ENCODE results near the gene FADS1.

Gene FADS1

GRCh38 chr11:61780581-61781162 is 36.1 kb downstream of the FADS1 start:
- no peak for TF ChIP-seq CTCF (IDR thresholded peaks at IDR 0.05; ENCODE audit: low read depth, low read length, missing control alignments)
- H3K4me3 ChIP-seq (ENCODE audit: low read depth, low read length), result no peak overlapping the region
- no peak for DNase-seq (ENCODE audit: low read depth)

- TF ChIP-seq CTCF (IDR thresholded peaks at IDR 0.05; ENCODE audit: low read depth, low read length, missing control alignments), result no peak
- H3K4me3 ChIP-seq (ENCODE audit: low read depth, low read length), result no peak overlapping the region
- no peak for DNase-seq (ENCODE audit: low read depth)
Measured at GRCh38 chr11:61779666-61780525, 36.9 kb downstream of the FADS1 start.

GRCh38 chr11:61778920-61779650 is 37.7 kb downstream of the FADS1 start:
- H3K4me3 ChIP-seq (ENCODE audit: low read depth, low read length), result no peak overlapping the region
- no peak for DNase-seq (ENCODE audit: low read depth)
- TF ChIP-seq CTCF (IDR thresholded peaks at IDR 0.05; ENCODE audit: low read depth, low read length, missing control alignments), result no peak

- peak; percentile 3 for TF ChIP-seq CTCF (IDR thresholded peaks at IDR 0.05; ENCODE audit: low read depth, low read length, missing control alignments)
- DNase-seq (ENCODE audit: low read depth), result no peak
- no peak overlapping the region for H3K4me3 ChIP-seq (ENCODE audit: low read depth, low read length)
Measured at GRCh38 chr11:61778357-61778886, 38.4 kb downstream of the FADS1 start.

GRCh38 chr11:61777234-61778090 is 39.3 kb downstream of the FADS1 start:
- peak overlapping the region; percentile 32 for H3K4me3 ChIP-seq (ENCODE audit: low read depth, low read length)
- TF ChIP-seq CTCF (IDR thresholded peaks at IDR 0.05; ENCODE audit: low read depth, low read length, missing control alignments), result peak; percentile 1
- no peak for DNase-seq (ENCODE audit: low read depth)

GRCh38 chr11:61776561-61777075 is 40.2 kb downstream of the FADS1 start:
- peak; percentile 74 for TF ChIP-seq CTCF (IDR thresholded peaks at IDR 0.05; ENCODE audit: low read depth, low read length, missing control alignments)
- no peak overlapping the region for H3K4me3 ChIP-seq (ENCODE audit: low read depth, low read length)
- no peak for DNase-seq (ENCODE audit: low read depth)

Data from GM12864 (cell line).